Fibroblast of lung (primary cell): ENCODE results near the gene CNTNAP5. TPM values are rescaled to one million over a fixed set of nuclear protein-coding genes. Genes with fewer than 3 reads are reported as not detected.

Experiments
- DNase-seq, 2 donors: peaks; one replicate each; pipeline versions ENCODE4 v3.0.0 to v3.0.0-alpha.2; 2010; ENCODE audit warnings: low read depth in 2 of 2
- H2AFZ ChIP-seq: 2 replicates; pipeline ENCODE4 v1.5.1; 2012; ENCODE audit warnings: low read length, control low read depth, inconsistent platforms
- H3K27ac ChIP-seq: 2 replicates; pipeline ENCODE4 v1.5.1; 2011; ENCODE audit warnings: low read length, control low read depth; ENCODE audit not compliant: insufficient read depth
- H3K27me3 ChIP-seq: 2 replicates; pipeline ENCODE4 v1.5.1; 2011; ENCODE audit warnings: mild to moderate bottlenecking, low read length; ENCODE audit not compliant: control insufficient read depth, insufficient read depth
- H3K36me3 ChIP-seq: 2 replicates; pipeline ENCODE4 v1.5.1; 2011; ENCODE audit warnings: low read length; ENCODE audit not compliant: control insufficient read depth, insufficient read depth
- H3K4me1 ChIP-seq: 2 replicates; pipeline ENCODE4 v1.5.1; 2011; ENCODE audit warnings: low read length; ENCODE audit not compliant: control insufficient read depth, insufficient read depth; ENCODE audit errors: extremely low read depth
- H3K4me2 ChIP-seq: 2 replicates; pipeline ENCODE4 v1.5.1; 2011; ENCODE audit warnings: low read length, control low read depth; ENCODE audit not compliant: insufficient read depth; ENCODE audit errors: extremely low read depth
- H3K4me3 ChIP-seq, 4 experiments: fragments of 200-600 bp in 1 of 4; sonication (generic) in 1 of 4; replicated peaks in 1 of 4; 2 replicates each; pipeline ENCODE4 v1.5.1; 2011 to 2016; ENCODE audit warnings: low read length in 4 of 4, low read depth in 3 of 4, mild to moderate bottlenecking in 3 of 4, control low read depth in 2 of 4, inconsistent platforms in 1 of 4, mixed read lengths in 1 of 4; ENCODE audit not compliant: insufficient read depth in 1 of 4; ENCODE audit errors: control extremely low read depth in 1 of 4
- H3K79me2 ChIP-seq: 2 replicates; pipeline ENCODE4 v1.5.1; 2012; ENCODE audit warnings: mild to moderate bottlenecking, low read length, inconsistent platforms; ENCODE audit not compliant: control insufficient read depth, insufficient read depth
- H3K9ac ChIP-seq: 2 replicates; pipeline ENCODE4 v1.5.1; 2011; ENCODE audit warnings: mild to moderate bottlenecking, low read length, control low read depth; ENCODE audit not compliant: insufficient read depth
- H3K9me3 ChIP-seq: 2 replicates; pipeline ENCODE4 v1.5.1; 2012; ENCODE audit warnings: low read depth, low read length; ENCODE audit not compliant: control insufficient read depth, insufficient read depth
- H4K20me1 ChIP-seq: 2 replicates; pipeline ENCODE4 v1.5.1; 2011; ENCODE audit warnings: low read length; ENCODE audit not compliant: control insufficient read depth, insufficient read depth; ENCODE audit errors: extremely low read depth
- CTCF ChIP-seq, 2 donors: IDR thresholded peaks in 1 of 2; conservative IDR thresholded peaks in 1 of 2; 1 replicate in 1 of 2; 2 replicates in 1 of 2; pipeline ENCODE4 v1.5.1; 2011 to 2012; ENCODE audit warnings: low read length in 2 of 2, control low read depth in 1 of 2, inconsistent platforms in 1 of 2, low read depth in 1 of 2, mild to moderate bottlenecking in 1 of 2
- EZH2 ChIP-seq: IDR thresholded peaks from 2 replicates; pipeline ENCODE4 v1.5.1; 2012; ENCODE audit warnings: low read length, control low read depth, mild to moderate bottlenecking; ENCODE audit errors: missing control alignments
- polyA plus RNA-seq, 2 donors: library from polyadenylated mRNA; depleted of rRNA in 1 of 2; stranded (reverse) in 1 of 2; unstranded in 1 of 2; fragments of >200 nt; gene quantifications; 2 replicates each; pipeline ENCODE4 v1.2.1, GENCODE V29; 2011 to 2012; ENCODE audit warnings: missing spikeins in 1 of 2
- total RNA-seq: library from RNA; depleted of rRNA; stranded (reverse); fragments of >200 nt; gene quantifications from 2 replicates; pipeline ENCODE4 v1.2.1, GENCODE V29; 2014

CNTNAP5 gene
- total and polyA plus RNA-seq, 2 donors (not counting 1 experiment from before 2014, with no cell fraction given) = not detected

- H3K36me3 ChIP-seq = no peaks in the 10 kb centered on the region
- H3K27ac ChIP-seq = no peak overlapping the region
- no peak for DNase-seq
- H3K4me1 ChIP-seq = no peaks in the 10 kb centered on the region
- H2AFZ ChIP-seq = no peak overlapping the region
- H3K27me3 ChIP-seq = no peaks in the 10 kb centered on the region
- no peaks in the 10 kb centered on the region for H3K79me2 ChIP-seq
- H4K20me1 ChIP-seq = no peaks in the 10 kb centered on the region
- no peak overlapping the region for H3K4me2 ChIP-seq
- no peak overlapping the region for H3K4me3 ChIP-seq
- H3K9me3 ChIP-seq = no peaks in the 10 kb centered on the region
- TF ChIP-seq CTCF (conservative IDR thresholded peaks at IDR 0.05 in 1 of 2, IDR thresholded peaks at IDR 0.05 in 1 of 2; ENCODE audit: low read depth in 1 of 2, low read length in 2 of 2) (no peak), EZH2 (no peak)
- no peak overlapping the region for H3K9ac ChIP-seq
These were observed 498.0 kb downstream of the CNTNAP5 start for GRCh38 chr2:124523096-124523495.

- H3K4me3 ChIP-seq = no peak overlapping the region
- H3K9me3 ChIP-seq = no peaks in the 10 kb centered on the region
- TF ChIP-seq CTCF (conservative IDR thresholded peaks at IDR 0.05 in 1 of 2, IDR thresholded peaks at IDR 0.05 in 1 of 2; ENCODE audit: low read depth in 1 of 2, low read length in 2 of 2) (no peak), EZH2 (no peak)
- H4K20me1 ChIP-seq = no peaks in the 10 kb centered on the region
- H3K36me3 ChIP-seq = no peaks in the 10 kb centered on the region
- DNase-seq = no peak
- H3K79me2 ChIP-seq = no peaks in the 10 kb centered on the region
- H3K9ac ChIP-seq = no peak overlapping the region
- H3K27me3 ChIP-seq = no peaks in the 10 kb centered on the region
- no peak overlapping the region for H3K4me2 ChIP-seq
- no peak overlapping the region for H2AFZ ChIP-seq
- H3K4me1 ChIP-seq = no peaks in the 10 kb centered on the region
- H3K27ac ChIP-seq = no peak overlapping the region
These were observed 499.2 kb downstream of the CNTNAP5 start for GRCh38 chr2:124524155-124524915.

GRCh38 chr2:124526221-124526620, 501.1 kb downstream of the CNTNAP5 start:
- Histone ChIP-seq H3K4me2 (no peak overlapping the region), H3K4me3 (no peak overlapping the region), H3K79me2 (no peaks in the 10 kb centered on the region), H4K20me1 (no peaks in the 10 kb centered on the region), H3K27ac (no peak overlapping the region), H3K27me3 (no peaks in the 10 kb centered on the region), H3K9me3 (no peaks in the 10 kb centered on the region), H3K4me1 (no peaks in the 10 kb centered on the region), H3K9ac (no peak overlapping the region), H2AFZ (no peak overlapping the region), H3K36me3 (no peaks in the 10 kb centered on the region)
- DNase-seq = no peak
- no peak for TF ChIP-seq EZH2
- no peak for TF ChIP-seq CTCF (conservative IDR thresholded peaks at IDR 0.05 in 1 of 2, IDR thresholded peaks at IDR 0.05 in 1 of 2; ENCODE audit: low read depth in 1 of 2, low read length in 2 of 2)
